K562 (cell line): ENCODE measurements around the gene IQCN. TPM values are rescaled to one million over a fixed set of nuclear protein-coding genes. Genes with fewer than 3 reads are reported as not detected.
A peak's percentile ranks its signal among the peaks of the same experiment; 100 is the strongest.

Experiments used
- HNRNPLL ChIP-seq: fragments of 200-400 bp; formaldehyde crosslinking; IDR thresholded peaks from 2 replicates; pipeline ENCODE4 v1.6.1; 2017; ENCODE audit warnings: low read length, low read depth, mild to moderate bottlenecking; ENCODE audit not compliant: poor library complexity, severe bottlenecking
- HSF4 ChIP-seq: fragments of 250-450 bp; sonication (Bioruptor Pico); IDR thresholded peaks from 2 replicates; pipeline ENCODE4 v2.1.2; 2022; ENCODE audit warnings: mild to moderate bottlenecking, moderate library complexity, borderline replicate concordance
- KAT7 ChIP-seq: sonication (generic); formaldehyde crosslinking; IDR thresholded peaks from 2 replicates; pipeline ENCODE4 v1.8.0; 2022; ENCODE audit warnings: missing genetic modification reagents, mild to moderate bottlenecking, borderline replicate concordance
- KLF6 ChIP-seq: fragments of 250-450 bp; sonication (Bioruptor Pico); IDR thresholded peaks from 2 replicates; pipeline ENCODE4 v1.4.0; 2020; ENCODE audit warnings: mild to moderate bottlenecking, moderate library complexity, borderline replicate concordance
- ZC3H11A ChIP-seq: IDR thresholded peaks from 2 replicates; pipeline ENCODE4 v1.6.1; 2012; ENCODE audit warnings: low read depth, low read length, improper control_type of control experiment
- polyA plus RNA-seq, 8 experiments: library from polyadenylated mRNA; depleted of rRNA in 4 of 8; stranded (reverse) in 5 of 8; unstranded in 3 of 8; fragments of >200 nt; fragmentation: Nextera tagmentation in 2 of 8; fragmentation: Illumina TruSeq in 1 of 8; extraction: Ambion mirVana in 2 of 8; extraction: Trizol in 1 of 8; gene quantifications; 2 replicates each; pipeline versions ENCODE4 v1.2.1 to v1.2.3, GENCODE V29; 2011 to 2014; ENCODE audit warnings: inconsistent platforms in 1 of 8, missing spikeins in 1 of 8
- total RNA-seq, 7 experiments: library from RNA; depleted of rRNA in 6 of 7; stranded (reverse); fragments of >200 nt in 6 of 7; fragmentation: Illumina TruSeq in 2 of 7; extraction: Trizol in 2 of 7; gene quantifications; 2 replicates each; pipeline versions ENCODE4 v1.2.1 to v1.2.3, GENCODE V29; 2011 to 2021; ENCODE audit warnings: low replicate concordance in 1 of 7
- TF ChIP-seq, protein P1 (sequence below), 2 experiments: fragments of 450-650 bp; IDR thresholded peaks; 2 replicates each; pipeline ENCODE4 v1.6.1; 2016
- TF ChIP-seq, protein P2 (sequence below): fragments of 450-650 bp; IDR thresholded peaks from 2 replicates; pipeline ENCODE4 v1.6.1; 2016

IQCN gene
- total and polyA plus RNA-seq, 9 of the 15 experiments (the other 6 are each of a cell fraction or from before 2014, with no cell fraction given), result 0.01 to 0.07 (median 0.04) TPM; not detected in 3

DNA sequence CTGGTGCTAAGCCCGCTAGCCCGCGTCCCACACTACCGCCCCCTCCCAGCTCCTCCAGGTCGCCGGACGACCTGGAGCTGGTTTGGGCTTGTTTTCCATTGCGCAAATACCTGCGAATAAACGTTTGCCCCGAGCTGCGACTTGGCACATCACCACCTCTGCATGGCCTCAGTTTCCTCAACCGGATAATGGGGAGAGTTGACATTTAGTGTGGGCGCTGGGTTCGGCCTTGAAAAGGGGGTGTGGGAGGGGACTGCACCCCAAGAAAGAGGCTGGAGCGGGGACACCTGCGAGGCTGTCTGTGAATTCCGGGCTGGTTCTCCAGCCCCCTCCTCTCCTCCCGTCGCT, 18.2 kb upstream of the IQCN start (continued):
- TF ChIP-seq, protein P1, sequence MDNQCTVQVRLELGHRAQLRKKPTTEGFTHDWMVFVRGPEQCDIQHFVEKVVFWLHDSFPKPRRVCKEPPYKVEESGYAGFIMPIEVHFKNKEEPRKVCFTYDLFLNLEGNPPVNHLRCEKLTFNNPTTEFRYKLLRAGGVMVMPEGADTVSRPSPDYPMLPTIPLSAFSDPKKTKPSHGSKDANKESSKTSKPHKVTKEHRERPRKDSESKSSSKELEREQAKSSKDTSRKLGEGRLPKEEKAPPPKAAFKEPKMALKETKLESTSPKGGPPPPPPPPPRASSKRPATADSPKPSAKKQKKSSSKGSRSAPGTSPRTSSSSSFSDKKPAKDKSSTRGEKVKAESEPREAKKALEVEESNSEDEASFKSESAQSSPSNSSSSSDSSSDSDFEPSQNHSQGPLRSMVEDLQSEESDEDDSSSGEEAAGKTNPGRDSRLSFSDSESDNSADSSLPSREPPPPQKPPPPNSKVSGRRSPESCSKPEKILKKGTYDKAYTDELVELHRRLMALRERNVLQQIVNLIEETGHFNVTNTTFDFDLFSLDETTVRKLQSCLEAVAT (IDR thresholded peaks at IDR 0.05), result peak; percentile 21 to 78; a peak in 2 of 4 replicates
- TF ChIP-seq KLF6 (CRISPR knock-in tag) (0 out of 2 replicates have a peak, but pooled peaks have one; percentile 37), HNRNPLL (no peak), ZC3H11A (no peak), HSF4 (no peak), KAT7 (CRISPR knock-in tag) (peak; percentile 15; the same call in 1 of the 2 replicates)
- TF ChIP-seq, protein P2, sequence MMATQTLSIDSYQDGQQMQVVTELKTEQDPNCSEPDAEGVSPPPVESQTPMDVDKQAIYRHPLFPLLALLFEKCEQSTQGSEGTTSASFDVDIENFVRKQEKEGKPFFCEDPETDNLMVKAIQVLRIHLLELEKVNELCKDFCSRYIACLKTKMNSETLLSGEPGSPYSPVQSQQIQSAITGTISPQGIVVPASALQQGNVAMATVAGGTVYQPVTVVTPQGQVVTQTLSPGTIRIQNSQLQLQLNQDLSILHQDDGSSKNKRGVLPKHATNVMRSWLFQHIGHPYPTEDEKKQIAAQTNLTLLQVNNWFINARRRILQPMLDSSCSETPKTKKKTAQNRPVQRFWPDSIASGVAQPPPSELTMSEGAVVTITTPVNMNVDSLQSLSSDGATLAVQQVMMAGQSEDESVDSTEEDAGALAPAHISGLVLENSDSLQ, result peak; percentile 69
